AG09309 (cell line): ENCODE measurements around the gene FAAH2.
"Not testable (repeated sequence)": the region's sequence is repeated elsewhere in the genome, so short reads cannot be mapped to it uniquely, and the experiment has no call there.

ENCODE experiments used
- DNase-seq: peaks from one replicate; pipeline ENCODE4 v3.0.0-alpha.2; 2010; ENCODE audit warnings: low read depth
- H3K4me3 ChIP-seq: 2 replicates; pipeline ENCODE4 v1.5.1; 2011; ENCODE audit warnings: mild to moderate bottlenecking, low read depth, low read length, moderate library complexity; ENCODE audit not compliant: control insufficient read depth
- TF ChIP-seq, protein P1 (sequence below): IDR thresholded peaks from 2 replicates; pipeline ENCODE4 v1.5.1; 2011; ENCODE audit warnings: mild to moderate bottlenecking, low read depth, low read length, inconsistent platforms; ENCODE audit not compliant: insufficient read depth, control insufficient read depth; ENCODE audit errors: missing control alignments

FAAH2 gene

GRCh38 chrX:57270980-57271379, 15.5 kb upstream of the FAAH2 start:
- TF ChIP-seq, protein P1, sequence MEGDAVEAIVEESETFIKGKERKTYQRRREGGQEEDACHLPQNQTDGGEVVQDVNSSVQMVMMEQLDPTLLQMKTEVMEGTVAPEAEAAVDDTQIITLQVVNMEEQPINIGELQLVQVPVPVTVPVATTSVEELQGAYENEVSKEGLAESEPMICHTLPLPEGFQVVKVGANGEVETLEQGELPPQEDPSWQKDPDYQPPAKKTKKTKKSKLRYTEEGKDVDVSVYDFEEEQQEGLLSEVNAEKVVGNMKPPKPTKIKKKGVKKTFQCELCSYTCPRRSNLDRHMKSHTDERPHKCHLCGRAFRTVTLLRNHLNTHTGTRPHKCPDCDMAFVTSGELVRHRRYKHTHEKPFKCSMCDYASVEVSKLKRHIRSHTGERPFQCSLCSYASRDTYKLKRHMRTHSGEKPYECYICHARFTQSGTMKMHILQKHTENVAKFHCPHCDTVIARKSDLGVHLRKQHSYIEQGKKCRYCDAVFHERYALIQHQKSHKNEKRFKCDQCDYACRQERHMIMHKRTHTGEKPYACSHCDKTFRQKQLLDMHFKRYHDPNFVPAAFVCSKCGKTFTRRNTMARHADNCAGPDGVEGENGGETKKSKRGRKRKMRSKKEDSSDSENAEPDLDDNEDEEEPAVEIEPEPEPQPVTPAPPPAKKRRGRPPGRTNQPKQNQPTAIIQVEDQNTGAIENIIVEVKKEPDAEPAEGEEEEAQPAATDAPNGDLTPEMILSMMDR, result no peak
- no peak for DNase-seq
- no peak overlapping the region for H3K4me3 ChIP-seq

DNA sequence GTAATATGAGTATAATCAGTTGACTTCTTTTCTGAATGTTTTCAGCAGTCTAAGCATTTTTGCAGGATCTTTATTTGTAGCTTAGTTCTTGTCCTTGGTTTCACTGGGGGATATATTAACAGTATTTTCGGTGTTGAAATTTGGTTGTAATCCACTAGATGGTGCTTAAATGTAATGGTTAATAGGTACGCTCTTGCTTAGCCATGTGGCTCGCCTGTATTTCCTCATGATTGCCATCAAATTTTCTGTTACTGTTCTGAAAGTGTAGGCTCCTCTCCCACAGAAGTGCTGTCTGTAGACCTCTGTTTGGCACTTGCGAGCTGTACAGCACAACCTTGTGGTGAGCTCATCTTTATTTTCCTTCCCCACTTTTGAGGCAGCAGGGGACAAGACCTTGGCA, 3.9 kb upstream of the FAAH2 start:
- no peak overlapping the region for H3K4me3 ChIP-seq
- TF ChIP-seq, protein P1, result no peak
- no peak for DNase-seq

- DNase-seq, result no peak
- TF ChIP-seq, protein P1, result no peak
- no peak overlapping the region for H3K4me3 ChIP-seq
These were observed 1.5 kb upstream of the FAAH2 start for GRCh38 chrX:57285001-57285400.

DNA sequence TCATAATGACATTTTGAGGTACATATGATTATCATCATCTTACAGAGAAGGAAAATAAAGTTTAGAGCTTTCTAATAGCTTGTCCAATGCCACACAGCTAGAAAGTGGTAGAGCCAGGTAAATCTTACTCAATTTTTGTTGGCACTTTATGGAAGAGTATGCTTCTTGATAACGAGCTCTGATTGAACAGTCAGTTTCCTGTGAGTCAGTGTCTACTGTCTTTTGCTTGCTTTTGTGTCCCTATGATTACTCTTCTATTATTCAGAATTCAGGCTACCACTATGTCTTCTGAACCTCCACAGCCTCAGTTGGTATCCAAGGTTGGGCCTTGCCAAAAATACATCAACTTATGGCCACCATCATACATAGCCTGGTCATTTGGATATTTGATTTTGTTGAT, 2.6 kb downstream of the FAAH2 start:
- no peak for DNase-seq
- TF ChIP-seq, protein P1, result no peak
- H3K4me3 ChIP-seq, result no peak overlapping the region

DNA sequence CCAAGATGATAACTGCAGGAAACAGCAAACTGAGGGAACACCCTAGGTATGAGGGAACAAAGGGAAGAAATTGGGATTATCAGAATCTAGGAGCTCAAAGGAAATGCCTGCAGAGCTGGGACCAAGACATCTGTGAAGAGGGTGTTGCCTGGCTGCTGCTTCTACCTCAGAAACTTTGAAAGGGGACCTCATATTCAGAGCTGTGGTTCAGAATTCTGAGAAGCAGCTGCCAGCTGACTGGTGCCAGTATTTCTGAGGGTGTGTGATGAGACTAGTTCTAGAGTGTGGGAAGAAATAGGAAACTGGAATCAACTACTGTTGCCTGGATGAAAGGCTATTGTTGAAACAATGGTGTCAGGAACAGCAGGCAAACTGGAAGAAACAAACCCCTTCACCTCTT, 8.5 kb downstream of the FAAH2 start:
- no peak overlapping the region for H3K4me3 ChIP-seq
- DNase-seq, result no peak
- TF ChIP-seq, protein P1, result no peak

DNA sequence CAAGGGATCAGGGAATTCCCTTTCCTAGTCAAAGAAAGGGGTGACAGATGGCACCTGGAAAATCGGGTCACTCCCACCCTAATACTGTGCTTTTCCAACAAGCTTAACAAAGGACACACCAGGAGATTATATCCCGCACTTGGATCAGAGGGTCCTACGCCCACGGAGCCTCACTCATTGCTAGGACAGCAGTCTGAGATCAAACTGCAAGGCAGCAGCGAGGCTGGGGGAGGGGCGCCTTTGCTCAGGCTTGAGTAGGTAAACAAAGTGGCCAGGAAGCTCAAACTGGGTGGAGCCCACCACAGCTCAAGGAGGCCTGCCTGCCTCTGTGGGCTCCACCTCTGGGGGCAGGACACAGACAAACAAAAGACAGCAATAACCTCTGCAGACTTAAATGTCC, 9.2 kb downstream of the FAAH2 start:
- DNase-seq, H3K4me3 ChIP-seq: not testable (repeated sequence)

GRCh38 chrX:57313583-57314215, 27.2 kb downstream of the FAAH2 start:
- no peak overlapping the region for H3K4me3 ChIP-seq
- DNase-seq, result no peak
- TF ChIP-seq, protein P1, result no peak
